Activated T-cell treated with anti-CD3 and anti-CD28 coated beads, Interleukin-2, amount 50 U/mL, for 4 hours (primary cell): Measurements from ENCODE around the gene HOMER2. TPM values are rescaled to one million over a fixed set of nuclear protein-coding genes. Genes with fewer than 3 reads are reported as not detected.

Experiments used
- ATAC-seq, 2 donors: fragments of 200-7000 bp; cut with Tn5 transposase; one replicate each; pipeline ENCODE4 v1.10.0; 2021
- DNase-seq: peaks from one replicate; pipeline ENCODE4 v3.0.0-alpha.2; 2020
- H3K27me3 Mint-ChIP-seq: one replicate; pipeline ENCODE4 v1.8.0; 2021; ENCODE audit warnings: low read depth, mixed read lengths
- H3K36me3 Mint-ChIP-seq: one replicate; pipeline ENCODE4 v1.8.0; 2022; ENCODE audit warnings: mixed read lengths; ENCODE audit not compliant: insufficient read depth
- H3K4me1 Mint-ChIP-seq: one replicate; pipeline ENCODE4 v1.8.0; 2021; ENCODE audit warnings: low read depth, mixed read lengths
- H3K4me3 Mint-ChIP-seq: one replicate; pipeline ENCODE4 v1.8.0; 2021; ENCODE audit warnings: mild to moderate bottlenecking, moderate library complexity, mixed read lengths
- H3K9me3 Mint-ChIP-seq: one replicate; pipeline ENCODE4 v1.8.0; 2021; ENCODE audit warnings: mixed read lengths
- total RNA-seq, 3 donors: library from RNA; stranded (reverse); gene quantifications; one replicate each; pipeline ENCODE4 v1.2.1, GENCODE V29; 2021

Gene HOMER2
- total RNA-seq, 3 donors from 2014 or later, result 2.3 to 3.8 (median 3.3) TPM

DNA sequence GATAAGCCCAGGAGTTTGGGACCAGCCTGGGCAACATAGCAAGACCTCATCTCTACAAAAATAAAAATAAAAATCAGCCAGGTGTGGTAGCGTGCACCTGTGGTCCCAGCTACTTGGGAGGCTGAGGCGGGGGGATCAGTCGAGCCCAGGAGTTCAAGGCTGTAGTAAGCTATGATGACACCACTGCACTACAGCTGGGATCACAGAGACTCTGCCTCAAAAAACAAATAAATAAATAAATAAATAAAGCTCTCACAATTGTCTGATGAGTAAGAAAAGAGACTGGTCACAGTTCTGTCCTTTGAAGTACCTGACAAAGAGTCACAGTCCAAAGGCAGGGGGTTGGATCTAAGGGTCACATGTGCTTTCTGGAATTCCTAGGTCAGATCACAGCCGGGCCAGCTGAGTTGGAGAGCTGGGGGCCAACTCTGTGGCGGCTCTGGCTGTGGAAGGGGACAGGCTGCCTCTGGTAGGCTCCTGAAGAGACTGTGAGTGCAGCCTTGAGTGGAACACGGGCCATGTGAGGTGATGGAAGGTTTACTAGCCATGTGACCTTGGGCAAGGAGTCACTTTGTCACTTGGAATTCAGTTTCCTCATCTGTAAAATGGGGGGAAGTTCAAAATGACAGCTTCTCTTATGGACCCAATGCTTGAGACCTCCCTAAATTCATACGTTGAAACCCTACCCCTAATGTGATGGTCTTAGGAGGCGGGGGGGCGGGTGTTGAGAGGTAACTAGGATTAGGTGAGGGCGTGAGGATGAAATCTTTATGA is 95.9 kb downstream of the HOMER2 start:
- no peaks in the 10 kb centered on the region for H3K27me3 Mint-ChIP-seq
- H3K4me1 Mint-ChIP-seq, result no peaks in the 10 kb centered on the region
- H3K36me3 Mint-ChIP-seq, result peaks cover 2% of the 10 kb centered on the region
- ATAC-seq (no peak), DNase-seq (no peak)
- no peaks in the 10 kb centered on the region for H3K9me3 Mint-ChIP-seq
- no peak overlapping the region for H3K4me3 Mint-ChIP-seq

GRCh38 chr15:82855286-82856100 is 97.0 kb downstream of the HOMER2 start:
- Mint-ChIP-seq H3K27me3 (no peaks in the 10 kb centered on the region), H3K4me3 (no peak overlapping the region), H3K4me1 (no peaks in the 10 kb centered on the region), H3K9me3 (no peaks in the 10 kb centered on the region), H3K36me3 (peaks cover 2% of the 10 kb centered on the region)
- ATAC-seq (no peak), DNase-seq (no peak)

DNA sequence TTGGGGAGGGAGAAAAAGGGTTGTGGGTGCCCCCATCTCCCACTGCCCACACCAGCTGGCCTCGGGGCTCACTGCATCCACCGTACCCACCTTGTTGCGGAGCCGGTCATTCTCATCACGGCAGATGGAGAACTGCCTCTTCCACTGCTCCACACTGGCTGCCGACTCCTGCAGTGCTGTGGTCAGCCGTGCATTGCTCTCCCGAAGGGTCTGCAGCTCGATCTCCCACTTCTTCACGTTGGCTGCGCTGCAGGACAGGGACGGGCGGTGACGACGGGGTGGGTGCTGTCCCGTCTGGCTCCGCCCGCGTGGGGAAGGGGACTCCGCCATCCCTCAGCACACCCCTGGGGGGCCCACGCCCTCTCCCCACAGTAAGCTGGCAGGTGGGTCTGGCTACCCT is 98.0 kb downstream of the HOMER2 start:
- no peak for ATAC-seq
- H3K27me3 Mint-ChIP-seq, result no peaks in the 10 kb centered on the region
- H3K36me3 Mint-ChIP-seq, result peaks cover 2% of the 10 kb centered on the region
- H3K4me1 Mint-ChIP-seq, result peaks cover 5% of the 10 kb centered on the region
- no peaks in the 10 kb centered on the region for H3K9me3 Mint-ChIP-seq
- DNase-seq, result no peak
- no peak overlapping the region for H3K4me3 Mint-ChIP-seq

GRCh38 chr15:82852941-82853561 is 99.5 kb downstream of the HOMER2 start:
- ATAC-seq (no peak), DNase-seq (no peak)
- no peak overlapping the region for H3K4me3 Mint-ChIP-seq

DNA sequence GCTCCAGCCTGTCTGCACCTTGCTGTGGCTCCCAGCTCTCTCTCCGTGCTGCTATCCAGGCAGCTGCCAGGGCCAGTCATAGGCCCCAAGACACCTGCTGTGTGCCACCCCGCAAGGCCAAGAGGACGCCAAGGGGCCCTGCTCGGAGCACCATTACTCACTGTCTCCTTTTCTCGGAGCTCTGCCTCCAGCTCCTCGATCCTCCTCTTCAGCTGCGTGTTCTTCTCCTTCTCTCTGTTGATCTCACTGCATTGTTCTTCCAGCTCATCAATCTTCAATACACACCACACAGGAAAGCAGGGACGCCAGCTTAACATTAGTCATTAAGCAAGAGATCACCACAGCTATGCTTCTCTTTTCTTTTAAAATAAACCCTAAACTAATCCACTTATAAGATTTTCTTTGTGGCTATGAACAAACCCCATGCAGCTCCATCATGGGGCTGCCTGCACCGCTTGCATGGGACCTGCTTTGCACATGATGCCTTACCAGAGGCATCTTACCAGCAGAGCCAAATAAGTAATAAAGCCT is 100.5 kb downstream of the HOMER2 start:
- no peak for DNase-seq
- Mint-ChIP-seq H3K4me3 (no peak overlapping the region), H3K9me3 (no peaks in the 10 kb centered on the region), H3K27me3 (no peaks in the 10 kb centered on the region), H3K36me3 (no peaks in the 10 kb centered on the region), H3K4me1 (peaks cover 8% of the 10 kb centered on the region)
- no peak for ATAC-seq

More at GRCh38 chr15:82852941-82853561, 99.5 kb downstream of the HOMER2 start:
- Mint-ChIP-seq H3K27me3 (no peaks in the 10 kb centered on the region), H3K4me1 (peaks cover 8% of the 10 kb centered on the region), H3K9me3 (no peaks in the 10 kb centered on the region), H3K36me3 (no peaks in the 10 kb centered on the region)

- Mint-ChIP-seq H3K4me1 (peaks cover 8% of the 10 kb centered on the region), H3K9me3 (no peaks in the 10 kb centered on the region), H3K4me3 (no peak overlapping the region), H3K36me3 (no peaks in the 10 kb centered on the region), H3K27me3 (no peaks in the 10 kb centered on the region)
- ATAC-seq (no peak), DNase-seq (no peak)
Measured at GRCh38 chr15:82851306-82851850, 101.1 kb downstream of the HOMER2 start.

- no peaks in the 10 kb centered on the region for H3K9me3 Mint-ChIP-seq
- DNase-seq, result no peak
- no peaks in the 10 kb centered on the region for H3K36me3 Mint-ChIP-seq
- H3K4me3 Mint-ChIP-seq, result no peak overlapping the region
- peaks cover 8% of the 10 kb centered on the region for H3K4me1 Mint-ChIP-seq
- ATAC-seq, result no peak
- no peaks in the 10 kb centered on the region for H3K27me3 Mint-ChIP-seq
Measured at GRCh38 chr15:82850731-82851130, 101.8 kb downstream of the HOMER2 start.

DNA sequence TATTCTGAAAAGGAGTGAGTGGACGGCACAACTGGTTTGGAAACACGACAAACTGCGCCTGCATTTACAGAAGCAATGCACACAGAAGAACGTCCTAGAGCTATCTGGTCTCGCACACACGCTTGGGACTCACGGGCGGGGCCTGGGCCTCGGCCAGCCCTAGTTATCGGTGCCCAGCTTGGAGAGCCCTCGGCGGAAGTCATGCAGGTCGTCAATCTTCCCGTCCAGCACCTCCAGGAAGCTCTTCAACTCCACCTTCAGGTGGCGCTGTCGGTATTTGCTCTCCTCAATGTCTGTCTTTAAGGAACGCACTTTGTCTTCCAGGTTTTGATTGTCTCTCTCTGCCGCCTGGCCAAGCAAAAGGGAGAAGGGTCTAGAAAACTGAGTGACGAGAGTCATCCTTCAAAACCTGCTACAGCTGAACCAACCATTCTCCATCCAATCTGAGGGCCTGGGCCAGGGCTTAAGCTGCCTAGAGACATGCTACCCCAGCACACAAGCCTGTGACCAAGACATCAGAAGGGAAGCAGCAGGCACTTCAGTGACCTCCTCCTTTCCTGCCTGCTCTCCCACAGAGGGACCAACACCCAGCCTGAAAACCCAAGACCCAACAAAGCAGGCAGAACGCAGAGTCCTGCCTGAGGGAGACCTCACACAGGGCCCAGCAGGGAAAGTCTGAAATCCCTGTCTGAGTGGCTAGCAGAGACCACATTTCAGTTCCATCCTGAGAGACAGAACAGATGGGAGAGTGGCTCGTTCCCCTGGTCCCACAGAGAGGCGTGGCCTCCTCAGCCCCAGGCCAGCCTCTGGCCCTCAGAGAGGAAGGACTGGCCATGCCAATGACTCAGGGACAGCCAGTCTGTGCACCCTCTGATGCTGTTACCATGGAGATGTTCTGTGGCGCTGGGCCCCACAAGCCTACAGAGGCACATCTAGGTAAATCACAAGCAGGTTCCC is 102.7 kb downstream of the HOMER2 start:
- Mint-ChIP-seq H3K36me3 (no peaks in the 10 kb centered on the region), H3K4me3 (no peak overlapping the region), H3K27me3 (no peaks in the 10 kb centered on the region), H3K9me3 (no peaks in the 10 kb centered on the region), H3K4me1 (peaks cover 11% of the 10 kb centered on the region)
- ATAC-seq (peak; percentile 60 to 68), DNase-seq (peak; percentile 15)

GRCh38 chr15:82848241-82848993 is 104.1 kb downstream of the HOMER2 start:
- ATAC-seq (no peak), DNase-seq (no peak)
- Mint-ChIP-seq H3K4me3 (no peak overlapping the region), H3K36me3 (peaks cover 3% of the 10 kb centered on the region), H3K9me3 (no peaks in the 10 kb centered on the region), H3K27me3 (no peaks in the 10 kb centered on the region), H3K4me1 (peaks cover 14% of the 10 kb centered on the region)

GRCh38 chr15:82847703-82848102 is 104.8 kb downstream of the HOMER2 start:
- ATAC-seq (no peak), DNase-seq (no peak)
- H3K36me3 Mint-ChIP-seq, result peaks cover 3% of the 10 kb centered on the region
- H3K27me3 Mint-ChIP-seq, result no peaks in the 10 kb centered on the region
- H3K4me3 Mint-ChIP-seq, result no peak overlapping the region
- no peaks in the 10 kb centered on the region for H3K9me3 Mint-ChIP-seq
- H3K4me1 Mint-ChIP-seq, result peaks cover 14% of the 10 kb centered on the region

GRCh38 chr15:82846621-82847020 is 105.9 kb downstream of the HOMER2 start:
- DNase-seq (no peak), ATAC-seq (no peak)
- no peaks in the 10 kb centered on the region for H3K9me3 Mint-ChIP-seq
- peaks cover 3% of the 10 kb centered on the region for H3K36me3 Mint-ChIP-seq
- no peak overlapping the region for H3K4me3 Mint-ChIP-seq
- H3K4me1 Mint-ChIP-seq, result peaks cover 14% of the 10 kb centered on the region
- H3K27me3 Mint-ChIP-seq, result no peaks in the 10 kb centered on the region

DNA sequence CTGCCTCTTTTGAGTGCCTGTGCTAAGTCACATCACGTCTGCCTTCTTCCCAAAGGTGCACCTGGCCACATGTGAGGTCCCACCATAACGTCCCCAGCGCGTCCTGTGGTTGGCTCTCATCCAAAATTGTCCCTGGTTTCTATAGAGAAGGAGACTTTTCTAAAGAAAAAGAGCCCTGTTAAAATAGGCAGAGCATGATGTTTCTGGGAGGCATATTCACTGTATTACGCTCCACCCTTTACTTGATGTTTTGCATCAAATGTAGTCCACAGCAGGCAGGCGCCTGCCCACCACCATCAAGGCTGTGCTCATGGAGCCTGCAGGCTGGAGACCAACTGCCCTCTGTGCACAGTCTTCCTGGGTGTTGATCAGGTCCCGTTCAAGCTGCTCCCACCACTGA is 106.8 kb downstream of the HOMER2 start:
- Mint-ChIP-seq H3K9me3 (no peaks in the 10 kb centered on the region), H3K36me3 (peaks cover 3% of the 10 kb centered on the region), H3K4me1 (peaks cover 14% of the 10 kb centered on the region), H3K4me3 (no peak overlapping the region), H3K27me3 (no peaks in the 10 kb centered on the region)
- ATAC-seq (no peak), DNase-seq (no peak)

- H3K27me3 Mint-ChIP-seq, result no peaks in the 10 kb centered on the region
- no peak for ATAC-seq
Measured at GRCh38 chr15:82843566-82843965, 109.0 kb downstream of the HOMER2 start.

More at GRCh38 chr15:82843566-82843965, 109.0 kb downstream of the HOMER2 start:
- peaks cover 6% of the 10 kb centered on the region for H3K4me1 Mint-ChIP-seq
- H3K4me3 Mint-ChIP-seq, result no peak overlapping the region
- DNase-seq, result no peak
- H3K36me3 Mint-ChIP-seq, result peaks cover 3% of the 10 kb centered on the region
- no peaks in the 10 kb centered on the region for H3K9me3 Mint-ChIP-seq
